IMR-90 (cell line): ENCODE data around the gene TPCN1. TPM values are rescaled to one million over a fixed set of nuclear protein-coding genes. Genes with fewer than 3 reads are reported as not detected.

Source experiments
- ATAC-seq: fragments of 200-7000 bp; cut with Tn5 transposase; 2 replicates; pipeline ENCODE4 v1.9.1; 2020; ENCODE audit warnings: low read depth, mild to moderate bottlenecking, moderate library complexity
- BruUV-seq: library from RNA; stranded (reverse); fragments of 400-500 nt; replicated peaks from 2 replicates; lab custom pipeline; 2021; lab: Mats Ljungman, UMichigan
- CTCF ChIA-PET: fragments of 300-600 bp; formaldehyde crosslinking; extraction: SDS; loops from one replicate; lab custom pipeline; 2021; ENCODE audit warnings: antibody characterized with exemption; lab: Yijun Ruan, JAX
- POLR2A ChIA-PET: fragments of 300-600 bp; sonication (Branson Sonifier 250); formaldehyde crosslinking; loops from one replicate; lab custom pipeline; 2022; ENCODE audit warnings: antibody characterized with exemption; ENCODE audit not compliant: unreplicated experiment; lab: Charles Lee
- DNase-seq: peaks from one replicate; pipeline ENCODE4 v3.0.0; 2013
- H2AFZ ChIP-seq: replicated peaks from 2 replicates; pipeline ENCODE3; 2013; ENCODE audit warnings: low read length, mild to moderate bottlenecking; ENCODE audit not compliant: poor library complexity
- H2AK5ac ChIP-seq: 2 replicates; pipeline ENCODE4 v1.6.1; 2013; ENCODE audit warnings: low read depth, low read length, inconsistent platforms
- H2AK9ac ChIP-seq: replicated peaks from 2 replicates; pipeline ENCODE3; 2013; ENCODE audit warnings: mild to moderate bottlenecking, low read depth, low read length, moderate library complexity; ENCODE audit not compliant: poor library complexity
- H2BK120ac ChIP-seq: 2 replicates; pipeline ENCODE4 v1.6.1; 2013; ENCODE audit warnings: low read depth, low read length, inconsistent platforms
- H2BK15ac ChIP-seq: 3 replicates; pipeline ENCODE4 v1.6.1; 2013; ENCODE audit warnings: low read depth, low read length, inconsistent platforms
- H2BK20ac ChIP-seq: 2 replicates; pipeline ENCODE4 v1.6.1; 2013; ENCODE audit warnings: low read depth, mild to moderate bottlenecking, inconsistent platforms, low read length, moderate library complexity
- H2BK5ac ChIP-seq: 2 replicates; pipeline ENCODE4 v1.6.1; 2013; ENCODE audit warnings: mild to moderate bottlenecking, low read depth, low read length, inconsistent platforms; ENCODE audit not compliant: poor library complexity, severe bottlenecking
- H3K14ac ChIP-seq: replicated peaks from 2 replicates; pipeline ENCODE4 v1.6.1; 2013; ENCODE audit warnings: low read depth, low read length, inconsistent platforms
- H3K18ac ChIP-seq: 2 replicates; pipeline ENCODE4 v1.6.1; 2013; ENCODE audit warnings: low read depth, low read length, control low read depth
- H3K23ac ChIP-seq: 2 replicates; pipeline ENCODE4 v1.6.1; 2013; ENCODE audit warnings: low read depth, low read length, inconsistent platforms
- H3K27ac ChIP-seq: 2 replicates; pipeline ENCODE4 v1.5.1; 2013; ENCODE audit warnings: mild to moderate bottlenecking, control low read depth, low read length; ENCODE audit not compliant: insufficient read depth
- H3K27me3 ChIP-seq: 2 replicates; pipeline ENCODE4 v1.6.1; 2013; ENCODE audit warnings: low read length; ENCODE audit not compliant: control insufficient read depth, insufficient read depth
- H3K36me3 ChIP-seq: 2 replicates; pipeline ENCODE4 v1.6.1; 2013; ENCODE audit warnings: low read length, mixed read lengths; ENCODE audit not compliant: control insufficient read depth, insufficient read depth
- H3K4ac ChIP-seq: 2 replicates; pipeline ENCODE4 v1.6.1; 2013; ENCODE audit warnings: low read depth, low read length, inconsistent platforms
- H3K4me1 ChIP-seq: 2 replicates; pipeline ENCODE4 v1.6.1; 2013; ENCODE audit warnings: low read length, mixed read lengths; ENCODE audit not compliant: control insufficient read depth, insufficient read depth
- H3K4me2 ChIP-seq: 2 replicates; pipeline ENCODE4 v1.6.1; 2013; ENCODE audit warnings: low read depth, mild to moderate bottlenecking, control low read depth, low read length, moderate library complexity
- H3K4me3 ChIP-seq: 2 replicates; pipeline ENCODE4 v1.5.1; 2013; ENCODE audit warnings: low read depth, mild to moderate bottlenecking, control low read depth, low read length, moderate library complexity; ENCODE audit not compliant: insufficient read depth
- H3K56ac ChIP-seq: 2 replicates; pipeline ENCODE4 v1.6.1; 2013; ENCODE audit warnings: low read length, inconsistent platforms; ENCODE audit not compliant: insufficient read depth; ENCODE audit errors: extremely low read depth
- H3K79me1 ChIP-seq, 2 experiments: 2 replicates each; pipeline ENCODE4 v1.6.1; 2013; ENCODE audit warnings: low read length in 2 of 2, inconsistent platforms in 1 of 2, low read depth in 1 of 2
- H3K9ac ChIP-seq: 2 replicates; pipeline ENCODE4 v1.6.1; 2013; ENCODE audit warnings: low read depth, low read length, control low read depth
- H3K9me1 ChIP-seq: 2 replicates; pipeline ENCODE4 v1.6.1; 2013; ENCODE audit warnings: low read length, inconsistent platforms; ENCODE audit not compliant: insufficient read depth
- H3K9me3 ChIP-seq: 2 replicates; pipeline ENCODE4 v1.6.1; 2013; ENCODE audit warnings: low read length; ENCODE audit not compliant: control insufficient read depth, insufficient read depth
- H4K20me1 ChIP-seq: 2 replicates; pipeline ENCODE4 v1.6.1; 2013; ENCODE audit warnings: low read length, inconsistent platforms; ENCODE audit not compliant: insufficient read depth
- H4K5ac ChIP-seq: 2 replicates; pipeline ENCODE4 v1.6.1; 2013; ENCODE audit warnings: mild to moderate bottlenecking, low read depth, low read length, control low read depth
- H4K8ac ChIP-seq, 2 experiments: 2 replicates each; pipeline ENCODE4 v1.6.1; 2013; ENCODE audit warnings: low read depth in 2 of 2, low read length in 2 of 2, control low read depth in 1 of 2, inconsistent platforms in 1 of 2
- H4K91ac ChIP-seq: 2 replicates; pipeline ENCODE4 v1.6.1; 2013; ENCODE audit warnings: low read depth, low read length, inconsistent platforms; ENCODE audit not compliant: insufficient read depth
- CHD1 ChIP-seq: IDR thresholded peaks from 2 replicates; pipeline ENCODE4 v1.6.1; 2012; ENCODE audit warnings: low read depth, low read length, improper control_type of control experiment
- POLR2A ChIP-seq: IDR thresholded peaks from 2 replicates; pipeline ENCODE4 v1.6.1; 2012; ENCODE audit warnings: mild to moderate bottlenecking, low read depth, low read length
- RAD21 ChIP-seq: IDR thresholded peaks from 2 replicates; pipeline ENCODE4 v1.6.1; 2012; ENCODE audit warnings: low read length, improper control_type of control experiment
- RCOR1 ChIP-seq: IDR thresholded peaks from 2 replicates; pipeline ENCODE4 v1.6.1; 2012; ENCODE audit warnings: mild to moderate bottlenecking, low read length, improper control_type of control experiment; ENCODE audit not compliant: insufficient replicate concordance
- RFX5 ChIP-seq: IDR thresholded peaks from 2 replicates; pipeline ENCODE4 v1.8.0; 2012; ENCODE audit warnings: low read depth, mild to moderate bottlenecking, low read length, moderate library complexity
- WGBS, 2 experiments: methylation state at CpG; one replicate each; pipeline versions ENCODE4 v1.1.5 to v1.1.7; 2013; ENCODE audit warnings: missing lambda C conversion rate in 2 of 2; ENCODE audit not compliant: insufficient read length in 1 of 2; ENCODE audit errors: extremely low coverage in 2 of 2; 5-methylcytosine and 5-hydroxymethylcytosine counted together
- dilution Hi-C: fragments of 300-500 bp; cut with HindIII; formaldehyde crosslinking; loops from one replicate; pipeline ENCODE4 v1.14.3; 2018; ENCODE audit warnings: low sequenced_read_pairs; ENCODE audit not compliant: unreplicated experiment
- in situ Hi-C: fragments of 300-500 bp; cut with MboI; formaldehyde crosslinking; loops from 3 replicates; pipeline ENCODE4 v1.14.3; 2019; ENCODE audit warnings: low sequenced_read_pairs, inconsistent platforms, mixed read lengths
- intact Hi-C: fragments of 100-400 bp; cut with micrococcal nuclease; formaldehyde crosslinking; loops from 2 replicates; pipeline ENCODE4 v1.10.0; 2022
- polyA plus RNA-seq, 3 experiments: library from polyadenylated mRNA; depleted of rRNA; stranded (reverse); fragments of >200 nt; gene quantifications; 2 replicates each; pipeline ENCODE4 v1.2.3, GENCODE V29; 2012; ENCODE audit warnings: low replicate concordance in 1 of 3
- total RNA-seq: library from RNA; depleted of rRNA; stranded (reverse); fragments of >200 nt; gene quantifications from 2 replicates; pipeline ENCODE4 v1.2.3, GENCODE V29; 2012
- TF ChIP-seq, protein P1 (sequence below): conservative IDR thresholded peaks from 2 replicates; pipeline ENCODE4 v1.5.1; 2012; ENCODE audit warnings: mild to moderate bottlenecking, low read depth, low read length, improper control_type of control experiment
- TF ChIP-seq, protein P2 (sequence below): fragments of 150-350 bp; IDR thresholded peaks from 2 replicates; pipeline ENCODE4 v1.6.1; 2016; ENCODE audit warnings: low read depth, mild to moderate bottlenecking, low read length, moderate library complexity, borderline replicate concordance

Gene TPCN1
- total and polyA plus RNA-seq, 2 of the 4 experiments (the other 2 are of a cell fraction), result 2.0 to 13.2 TPM

DNA sequence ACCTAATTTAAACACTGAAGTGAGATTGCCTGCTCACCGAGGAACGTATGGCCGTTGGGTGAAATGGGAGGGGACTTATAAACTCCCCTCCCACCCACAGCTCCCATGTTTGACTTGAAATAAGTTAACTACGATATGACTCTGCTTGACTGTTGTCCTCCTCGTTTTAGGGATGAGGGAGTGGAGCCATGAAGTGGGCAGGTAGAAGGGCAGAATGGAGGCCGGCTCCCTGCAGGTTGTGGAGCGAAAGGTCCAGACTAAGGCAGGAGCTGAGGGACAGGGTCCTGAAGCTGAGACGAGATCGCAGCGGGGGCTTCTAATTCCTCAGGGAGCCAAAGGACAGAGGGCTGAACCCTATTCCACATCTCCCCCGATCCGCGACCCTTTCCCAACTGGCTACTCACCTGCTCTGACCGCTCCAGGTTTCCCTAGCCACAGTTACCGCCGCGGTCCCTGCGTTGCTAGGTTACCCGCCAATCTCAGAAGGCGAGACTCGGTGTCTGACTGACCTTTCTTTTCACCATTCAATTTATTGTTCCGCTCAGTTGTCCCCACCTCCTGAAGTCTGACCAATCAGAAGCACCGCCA is 577 bp upstream of the TPCN1 start:
- H4K20me1 ChIP-seq, result peaks cover 9% of the 10 kb centered on the region
- H3K4me3 ChIP-seq, result peak overlapping the region; percentile 51
- H4K5ac ChIP-seq, result no peak overlapping the region
- H3K4ac ChIP-seq, result no peak overlapping the region
- no peak overlapping the region for H2AK5ac ChIP-seq
- H2BK20ac ChIP-seq, result no peak overlapping the region
- ATAC-seq, result no peak
- TF ChIP-seq, protein P1, sequence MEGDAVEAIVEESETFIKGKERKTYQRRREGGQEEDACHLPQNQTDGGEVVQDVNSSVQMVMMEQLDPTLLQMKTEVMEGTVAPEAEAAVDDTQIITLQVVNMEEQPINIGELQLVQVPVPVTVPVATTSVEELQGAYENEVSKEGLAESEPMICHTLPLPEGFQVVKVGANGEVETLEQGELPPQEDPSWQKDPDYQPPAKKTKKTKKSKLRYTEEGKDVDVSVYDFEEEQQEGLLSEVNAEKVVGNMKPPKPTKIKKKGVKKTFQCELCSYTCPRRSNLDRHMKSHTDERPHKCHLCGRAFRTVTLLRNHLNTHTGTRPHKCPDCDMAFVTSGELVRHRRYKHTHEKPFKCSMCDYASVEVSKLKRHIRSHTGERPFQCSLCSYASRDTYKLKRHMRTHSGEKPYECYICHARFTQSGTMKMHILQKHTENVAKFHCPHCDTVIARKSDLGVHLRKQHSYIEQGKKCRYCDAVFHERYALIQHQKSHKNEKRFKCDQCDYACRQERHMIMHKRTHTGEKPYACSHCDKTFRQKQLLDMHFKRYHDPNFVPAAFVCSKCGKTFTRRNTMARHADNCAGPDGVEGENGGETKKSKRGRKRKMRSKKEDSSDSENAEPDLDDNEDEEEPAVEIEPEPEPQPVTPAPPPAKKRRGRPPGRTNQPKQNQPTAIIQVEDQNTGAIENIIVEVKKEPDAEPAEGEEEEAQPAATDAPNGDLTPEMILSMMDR, result no peak
- TF ChIP-seq, protein P2, sequence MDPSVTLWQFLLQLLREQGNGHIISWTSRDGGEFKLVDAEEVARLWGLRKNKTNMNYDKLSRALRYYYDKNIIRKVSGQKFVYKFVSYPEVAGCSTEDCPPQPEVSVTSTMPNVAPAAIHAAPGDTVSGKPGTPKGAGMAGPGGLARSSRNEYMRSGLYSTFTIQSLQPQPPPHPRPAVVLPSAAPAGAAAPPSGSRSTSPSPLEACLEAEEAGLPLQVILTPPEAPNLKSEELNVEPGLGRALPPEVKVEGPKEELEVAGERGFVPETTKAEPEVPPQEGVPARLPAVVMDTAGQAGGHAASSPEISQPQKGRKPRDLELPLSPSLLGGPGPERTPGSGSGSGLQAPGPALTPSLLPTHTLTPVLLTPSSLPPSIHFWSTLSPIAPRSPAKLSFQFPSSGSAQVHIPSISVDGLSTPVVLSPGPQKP, result no peak
- no peak for TF ChIP-seq RAD21
- TF ChIP-seq POLR2A, result no peak
- TF ChIP-seq RCOR1, result no peak
- TF ChIP-seq RFX5, result no peak
- TF ChIP-seq CHD1, result no peak
- peak overlapping the region in 1 of 2 experiments; percentile 80; a peak in 1 of 4 replicates for H4K8ac ChIP-seq
- ChIA-PET POLR2A (no interaction called here), CTCF (no interaction called here)
- no peak overlapping the region for H2BK5ac ChIP-seq
- no peak overlapping the region; the same call in 1 of the 2 replicates for H3K23ac ChIP-seq
- 2% methylated on average over 7 of the region's 23 CpGs; no CpG with 5 or more reads in 1 of the 2 experiments for WGBS, 2 experiments
- intact Hi-C loops, result no loop called here
- H2BK15ac ChIP-seq, result no peak overlapping the region
- dilution Hi-C loops, result no loop called here
- peak overlapping the region; percentile 25; the same call in 1 of the 2 replicates for H3K9ac ChIP-seq
- no peaks in the 10 kb centered on the region for H3K9me3 ChIP-seq
- peak overlapping the region; percentile 95 for H2AFZ ChIP-seq
- BruUV-seq, result no TSS peak
- peaks cover 11% of the 10 kb centered on the region for H3K9me1 ChIP-seq
- H2BK120ac ChIP-seq, result no peak overlapping the region
- H3K36me3 ChIP-seq, result no peaks in the 10 kb centered on the region
- H3K56ac ChIP-seq, result no peak overlapping the region
- H4K91ac ChIP-seq, result no peak overlapping the region
- no peak overlapping the region for H3K27ac ChIP-seq
- H3K79me1 ChIP-seq, result peaks cover 0 to 16% of the 10 kb centered on the region in 2 experiments; a peak in 2 of 4 replicates
- H3K18ac ChIP-seq, result no peak overlapping the region
- peak overlapping the region; percentile 80 for H3K4me2 ChIP-seq
- DNase-seq, result no peak
- in situ Hi-C loops, result no loop called here
- no peak overlapping the region for H3K14ac ChIP-seq
- H3K27me3 ChIP-seq, result no peaks in the 10 kb centered on the region
- H2AK9ac ChIP-seq, result no peak overlapping the region
- peaks cover 4% of the 10 kb centered on the region for H3K4me1 ChIP-seq
